ENCODE measurements around the gene CHRNB1.

Gene CHRNB1

GRCh38 chr17:7491583-7491982 is 46.7 kb downstream of the CHRNB1 start:
- peaks cover 38% of the 10 kb centered on the region for H3K4me1 Mint-ChIP-seq
- peak overlapping the region; percentile 49 for H3K27ac Mint-ChIP-seq
- no peak for DNase-seq
- H3K27me3 Mint-ChIP-seq (ENCODE audit: low read depth, poor library complexity): peaks cover 2% of the 10 kb centered on the region
- no peak overlapping the region for H3K4me3 Mint-ChIP-seq
- TF ChIP-seq CTCF (IDR thresholded peaks at IDR 0.05): no peak
- no peaks in the 10 kb centered on the region for H3K9me3 Mint-ChIP-seq
- H3K36me3 Mint-ChIP-seq (ENCODE audit: low read depth): peaks cover 82% of the 10 kb centered on the region

- Mint-ChIP-seq H3K9me3 (no peaks in the 10 kb centered on the region), H3K4me1 (peaks cover 19% of the 10 kb centered on the region), H3K27ac (peak overlapping the region; percentile 98), H3K36me3 (ENCODE audit: low read depth) (peaks cover 89% of the 10 kb centered on the region), H3K27me3 (ENCODE audit: low read depth, poor library complexity) (peaks cover 2% of the 10 kb centered on the region), H3K4me3 (no peak overlapping the region)
- DNase-seq: no peak
- no peak for TF ChIP-seq CTCF (IDR thresholded peaks at IDR 0.05)
Measured at GRCh38 chr17:7493941-7494340, 49.1 kb downstream of the CHRNB1 start.

- Mint-ChIP-seq H3K27me3 (ENCODE audit: low read depth, poor library complexity) (peaks cover 2% of the 10 kb centered on the region), H3K4me3 (no peak overlapping the region), H3K9me3 (no peaks in the 10 kb centered on the region), H3K27ac (peak overlapping the region; percentile 68), H3K4me1 (peaks cover 8% of the 10 kb centered on the region), H3K36me3 (ENCODE audit: low read depth) (peaks cover 83% of the 10 kb centered on the region)
- DNase-seq: no peak
- TF ChIP-seq CTCF (IDR thresholded peaks at IDR 0.05): no peak
Measured at GRCh38 chr17:7495906-7496434, 51.1 kb downstream of the CHRNB1 start.

- no peak for TF ChIP-seq CTCF (IDR thresholded peaks at IDR 0.05)
- peaks cover 2% of the 10 kb centered on the region for H3K27me3 Mint-ChIP-seq (ENCODE audit: low read depth, poor library complexity)
- H3K4me3 Mint-ChIP-seq: no peak overlapping the region
- peaks cover 4% of the 10 kb centered on the region for H3K4me1 Mint-ChIP-seq
- DNase-seq: no peak
- H3K9me3 Mint-ChIP-seq: no peaks in the 10 kb centered on the region
- peaks cover 86% of the 10 kb centered on the region for H3K36me3 Mint-ChIP-seq (ENCODE audit: low read depth)
- peak overlapping the region; percentile 68 for H3K27ac Mint-ChIP-seq
Measured at GRCh38 chr17:7496470-7497183, 51.8 kb downstream of the CHRNB1 start.

GRCh38 chr17:7497228-7497627 is 52.4 kb downstream of the CHRNB1 start:
- H3K9me3 Mint-ChIP-seq: no peaks in the 10 kb centered on the region
- DNase-seq: no peak
- H3K27me3 Mint-ChIP-seq (ENCODE audit: low read depth, poor library complexity): peaks cover 2% of the 10 kb centered on the region
- TF ChIP-seq CTCF (IDR thresholded peaks at IDR 0.05): no peak
- H3K27ac Mint-ChIP-seq: peak overlapping the region; percentile 64
- H3K36me3 Mint-ChIP-seq (ENCODE audit: low read depth): peaks cover 85% of the 10 kb centered on the region
- H3K4me1 Mint-ChIP-seq: no peaks in the 10 kb centered on the region
- H3K4me3 Mint-ChIP-seq: no peak overlapping the region

- H3K4me3 Mint-ChIP-seq: no peak overlapping the region
- peaks cover 89% of the 10 kb centered on the region for H3K36me3 Mint-ChIP-seq (ENCODE audit: low read depth)
- no peaks in the 10 kb centered on the region for H3K4me1 Mint-ChIP-seq
- H3K27ac Mint-ChIP-seq: no peak overlapping the region
- no peaks in the 10 kb centered on the region for H3K9me3 Mint-ChIP-seq
- peaks cover under 1% of the 10 kb centered on the region for H3K27me3 Mint-ChIP-seq (ENCODE audit: low read depth, poor library complexity)
- TF ChIP-seq CTCF (IDR thresholded peaks at IDR 0.05): no peak
- no peak for DNase-seq
Measured at GRCh38 chr17:7497636-7498035, 52.8 kb downstream of the CHRNB1 start.

All from nephron progenitor cell (in vitro differentiated cells).